Hepatocyte (in vitro differentiated cells): Measurements from ENCODE around the gene MTMR12. TPM values are rescaled to one million over a fixed set of nuclear protein-coding genes. Genes with fewer than 3 reads are reported as not detected.

Experiments
- DNase-seq: peaks from one replicate; pipeline ENCODE4 v3.0.0-alpha.2; 2016; ENCODE audit warnings: low spot score
- H2AFZ ChIP-seq: fragments of 200-600 bp; sonication (generic); 2 replicates; pipeline ENCODE4 v1.6.0; 2016; ENCODE audit warnings: antibody characterized with exemption, mild to moderate bottlenecking
- H3K27ac ChIP-seq: fragments of 200-600 bp; sonication (generic); 2 replicates; pipeline ENCODE4 v1.5.1; 2016; ENCODE audit warnings: mild to moderate bottlenecking
- H3K27me3 ChIP-seq: fragments of 200-600 bp; sonication (generic); 2 replicates; pipeline ENCODE4 v1.6.1; 2016
- H3K36me3 ChIP-seq: fragments of 200-600 bp; sonication (generic); replicated peaks from 2 replicates; pipeline ENCODE4 v1.5.1; 2016; ENCODE audit warnings: low read depth; ENCODE audit not compliant: insufficient read depth
- H3K4me1 ChIP-seq: fragments of 200-600 bp; sonication (generic); 2 replicates; pipeline ENCODE4 v1.5.1; 2016; ENCODE audit warnings: mild to moderate bottlenecking, moderate library complexity; ENCODE audit not compliant: insufficient read depth
- H3K4me2 ChIP-seq: fragments of 200-600 bp; sonication (generic); 2 replicates; pipeline ENCODE4 v1.6.0; 2016
- H3K4me3 ChIP-seq: fragments of 200-600 bp; sonication (generic); 2 replicates; pipeline ENCODE4 v1.5.1; 2016; ENCODE audit warnings: mild to moderate bottlenecking
- H3K79me2 ChIP-seq: fragments of 200-600 bp; sonication (generic); 2 replicates; pipeline ENCODE4 v1.6.0; 2017; ENCODE audit warnings: mild to moderate bottlenecking
- H3K9me2 ChIP-seq: fragments of 200-600 bp; sonication (generic); replicated peaks from 2 replicates; pipeline ENCODE4 v1.6.0; 2017; ENCODE audit warnings: mild to moderate bottlenecking; ENCODE audit not compliant: insufficient read depth
- H3K9me3 ChIP-seq: fragments of 200-600 bp; sonication (generic); 2 replicates; pipeline ENCODE4 v1.5.1; 2016; ENCODE audit warnings: low read depth, mild to moderate bottlenecking
- H4K20me1 ChIP-seq: fragments of 200-600 bp; sonication (generic); 2 replicates; pipeline ENCODE4 v1.6.0; 2016; ENCODE audit warnings: mild to moderate bottlenecking; ENCODE audit not compliant: insufficient read depth, poor library complexity, severe bottlenecking
- CTCF ChIP-seq: fragments of 200-600 bp; sonication (generic); IDR thresholded peaks from 2 replicates; pipeline ENCODE4 v1.5.1; 2016; ENCODE audit warnings: antibody characterized with exemption, mild to moderate bottlenecking; ENCODE audit not compliant: poor library complexity
- EZH2 ChIP-seq: fragments of 200-600 bp; sonication (generic); IDR thresholded peaks from 2 replicates; pipeline ENCODE4 v1.6.1; 2016; ENCODE audit warnings: antibody characterized with exemption, mild to moderate bottlenecking, borderline replicate concordance
- EZH2phosphoT487 ChIP-seq: fragments of 200-600 bp; sonication (generic); IDR thresholded peaks from one replicate; pipeline ENCODE4 v1.6.1; 2018; ENCODE audit warnings: antibody characterized with exemption, mild to moderate bottlenecking, low read depth, moderate library complexity; ENCODE audit not compliant: unreplicated experiment, severe bottlenecking
- WGBS: methylation state at CpG from one replicate; pipeline ENCODE4 v1.1.6; 2016; ENCODE audit warnings: low lambda C conversion rate; ENCODE audit errors: missing lambda C conversion rate; 5-methylcytosine and 5-hydroxymethylcytosine counted together
- polyA plus RNA-seq: library from polyadenylated mRNA; unstranded; fragments of >200 nt; fragmentation: Nextera tagmentation; extraction: Ambion mirVana; gene quantifications from 2 replicates; pipeline ENCODE4 v1.2.1, GENCODE V29; 2016
- total RNA-seq: library from RNA; depleted of rRNA; stranded (reverse); fragments of >200 nt; gene quantifications from 2 replicates; pipeline ENCODE4 v1.2.3, GENCODE V29; 2014

The MTMR12 gene
- total RNA-seq (14.7 and 19.7 TPM in 2 replicates), polyA plus RNA-seq (7.1 and 11.0 TPM in 2 replicates)

GRCh38 chr5:32312595-32313332, at the start of gene MTMR12:
Gene MTMR12, minus strand, starts transcription at chr5:32312939. Its CDS starts 101 bp downstream, at chr5:32312838.
- H3K4me1 ChIP-seq, result peaks cover 10% of the 10 kb centered on the region
- H2AFZ ChIP-seq, result peak within 1 kb of the TSS; percentile 49
- DNase-seq, result peak; percentile 100
- 2% methylated on average over 35 of the region's 83 CpGs for WGBS
- no peaks in the 10 kb centered on the region for H3K36me3 ChIP-seq
- H4K20me1 ChIP-seq, result peaks cover 14% of the 10 kb centered on the region
- peak within 1 kb of the TSS; percentile 92 for H3K27ac ChIP-seq
- TF ChIP-seq CTCF, result no peak
- no peak for TF ChIP-seq EZH2phosphoT487
- no peaks in the 10 kb centered on the region for H3K27me3 ChIP-seq
- no peaks in the 10 kb centered on the region for H3K9me2 ChIP-seq
- no peaks in the 10 kb centered on the region for H3K9me3 ChIP-seq
- peak within 1 kb of the TSS; percentile 95 for H3K4me2 ChIP-seq
- H3K4me3 ChIP-seq, result peak within 1 kb of the TSS; percentile 58
- H3K79me2 ChIP-seq, result peaks cover 43% of the 10 kb centered on the region

- H3K9me2 ChIP-seq, result no peaks in the 10 kb centered on the region
- H3K36me3 ChIP-seq, result peaks cover 2% of the 10 kb centered on the region
- no peak for TF ChIP-seq EZH2phosphoT487
- no peak for TF ChIP-seq EZH2
- no peak overlapping the region for H3K27ac ChIP-seq
- no peaks in the 10 kb centered on the region for H3K9me3 ChIP-seq
- WGBS, result 91% methylated on average over 4 of the region's 4 CpGs
- no peaks in the 10 kb centered on the region for H3K4me1 ChIP-seq
- no peaks in the 10 kb centered on the region for H3K27me3 ChIP-seq
- H2AFZ ChIP-seq, result no peak overlapping the region
- DNase-seq, result no peak
- H3K4me2 ChIP-seq, result no peak overlapping the region
- H3K79me2 ChIP-seq, result peaks cover 15% of the 10 kb centered on the region
- H3K4me3 ChIP-seq, result no peak overlapping the region
- no peaks in the 10 kb centered on the region for H4K20me1 ChIP-seq
Measured at GRCh38 chr5:32362527-32362926, 49.8 kb upstream of the MTMR12 start.

GRCh38 chr5:32360906-32361305, 48.2 kb upstream of the MTMR12 start:
- no peak overlapping the region for H3K4me2 ChIP-seq
- H2AFZ ChIP-seq, result no peak overlapping the region
- H3K9me3 ChIP-seq, result no peaks in the 10 kb centered on the region
- peaks cover 2% of the 10 kb centered on the region for H3K36me3 ChIP-seq
- H3K27me3 ChIP-seq, result no peaks in the 10 kb centered on the region
- no peak for TF ChIP-seq EZH2
- TF ChIP-seq EZH2phosphoT487, result no peak
- no peak for TF ChIP-seq CTCF
- 90% methylated on average over 4 of the region's 4 CpGs for whole genome bisulfite sequencing
- no peaks in the 10 kb centered on the region for H3K4me1 ChIP-seq
- no peaks in the 10 kb centered on the region for H4K20me1 ChIP-seq
- H3K27ac ChIP-seq, result no peak overlapping the region
- H3K79me2 ChIP-seq, result peaks cover 12% of the 10 kb centered on the region
- no peak for DNase-seq
- H3K9me2 ChIP-seq, result no peaks in the 10 kb centered on the region
- H3K4me3 ChIP-seq, result no peak overlapping the region

GRCh38 chr5:32358611-32359010, 45.9 kb upstream of the MTMR12 start:
- no peaks in the 10 kb centered on the region for H3K9me3 ChIP-seq
- no peaks in the 10 kb centered on the region for H3K9me2 ChIP-seq
- peaks cover 2% of the 10 kb centered on the region for H3K36me3 ChIP-seq
- peaks cover 5% of the 10 kb centered on the region for H3K79me2 ChIP-seq
- no peak overlapping the region for H3K4me3 ChIP-seq
- H3K4me1 ChIP-seq, result no peaks in the 10 kb centered on the region
- TF ChIP-seq EZH2phosphoT487 (no peak), CTCF (no peak), EZH2 (no peak)
- H3K27ac ChIP-seq, result no peak overlapping the region
- no peaks in the 10 kb centered on the region for H3K27me3 ChIP-seq
- no peak overlapping the region for H2AFZ ChIP-seq
- no peak overlapping the region for H3K4me2 ChIP-seq
- WGBS, result 90% methylated on average over 6 of the region's 6 CpGs
- DNase-seq, result no peak
- H4K20me1 ChIP-seq, result no peaks in the 10 kb centered on the region
